HG03342 (cell line): ENCODE data around the gene CPTP.
"Not testable (repeated sequence)": the region's sequence is repeated elsewhere in the genome, so short reads cannot be mapped to it uniquely, and the experiment has no call there.

Experiments
- ATAC-seq: cut with Tn5 transposase; IDR thresholded peaks from one replicate; pipeline ENCODE4 v1.9.1; 2021; ENCODE audit warnings: mild to moderate bottlenecking, moderate library complexity; ENCODE audit not compliant: unreplicated experiment

The CPTP gene

GRCh38 chr1:1360506-1361169 is 36.0 kb downstream of the CPTP start:
- ATAC-seq: no peak

DNA sequence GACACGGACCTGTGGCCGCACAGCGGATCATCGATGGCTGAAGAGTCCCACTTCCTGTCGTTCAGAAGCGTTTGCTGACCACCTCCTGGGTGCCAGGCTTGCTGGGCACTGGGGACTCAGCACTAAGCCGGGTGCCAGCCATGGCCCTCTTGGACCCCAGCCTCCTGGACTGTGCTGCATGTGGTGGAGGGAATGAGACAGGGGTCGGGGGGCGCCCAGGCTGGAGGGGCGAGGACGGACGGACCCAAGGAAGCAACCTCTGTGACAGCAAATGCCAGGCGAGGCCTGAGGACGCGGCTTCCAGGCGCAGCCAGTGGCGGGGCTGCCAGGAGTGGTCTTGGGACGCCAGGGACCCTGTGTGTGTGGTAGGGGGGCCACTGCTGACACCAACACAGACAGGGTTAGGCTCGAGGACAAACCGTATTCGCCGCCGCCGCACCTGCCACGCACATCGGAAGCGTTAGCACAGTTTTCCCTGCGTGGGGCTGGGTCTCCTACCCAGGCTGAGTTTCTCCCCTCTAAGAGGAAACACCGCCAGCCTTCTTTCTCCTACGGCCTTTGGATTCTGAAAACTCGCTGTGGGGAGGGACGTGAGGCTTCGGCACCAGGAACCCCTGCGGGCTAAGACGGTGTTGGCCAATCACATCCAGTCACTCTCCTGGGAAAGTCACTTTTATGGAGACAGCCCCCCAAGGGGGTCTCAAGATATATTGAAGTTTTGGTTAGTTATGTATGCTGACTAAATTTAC is 36.8 kb downstream of the CPTP start:
- ATAC-seq: no peak

- no peak for ATAC-seq
These were observed 37.4 kb downstream of the CPTP start for GRCh38 chr1:1361982-1362423.

- ATAC-seq: no peak
These were observed 39.7 kb downstream of the CPTP start for GRCh38 chr1:1364266-1364665.

DNA sequence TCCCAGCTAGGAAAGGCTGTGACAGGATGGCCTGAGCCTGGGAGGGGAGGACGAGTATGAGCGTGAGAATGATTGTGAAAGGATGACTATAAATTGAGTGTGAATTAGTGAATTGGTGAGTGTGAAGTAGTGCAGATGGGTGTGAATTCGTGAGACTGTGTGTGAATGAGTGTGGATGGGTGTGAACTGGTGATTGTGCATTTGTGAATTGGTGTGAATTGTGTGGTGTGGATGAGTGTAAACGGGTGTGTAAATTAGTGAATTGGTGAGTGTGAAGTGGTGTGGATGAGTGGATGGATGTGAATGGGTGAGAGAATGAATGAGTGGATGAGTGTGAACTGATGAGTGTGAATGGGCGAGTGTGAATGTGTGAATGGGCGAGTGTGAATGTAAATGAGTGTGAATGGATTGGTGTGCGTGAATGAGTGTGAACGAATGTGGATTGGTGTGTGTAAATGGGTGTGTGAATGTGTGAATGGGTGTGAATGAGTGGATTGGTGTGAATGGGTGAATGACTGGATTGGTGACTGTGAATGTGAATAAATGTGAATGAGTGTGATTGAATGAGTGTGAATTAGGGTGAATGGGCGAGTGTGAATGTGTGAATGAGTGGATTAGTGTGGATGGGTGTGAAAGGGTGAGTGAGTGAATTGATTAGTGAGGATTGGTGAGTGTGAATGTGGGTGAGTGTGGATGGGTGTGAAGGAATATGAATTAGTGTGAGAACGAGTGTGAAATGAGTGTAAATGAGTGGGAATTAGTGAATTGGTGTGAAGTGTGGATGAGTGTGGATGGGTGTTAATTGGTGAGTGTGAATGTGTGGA is 41.5 kb downstream of the CPTP start:
- no peak for ATAC-seq

DNA sequence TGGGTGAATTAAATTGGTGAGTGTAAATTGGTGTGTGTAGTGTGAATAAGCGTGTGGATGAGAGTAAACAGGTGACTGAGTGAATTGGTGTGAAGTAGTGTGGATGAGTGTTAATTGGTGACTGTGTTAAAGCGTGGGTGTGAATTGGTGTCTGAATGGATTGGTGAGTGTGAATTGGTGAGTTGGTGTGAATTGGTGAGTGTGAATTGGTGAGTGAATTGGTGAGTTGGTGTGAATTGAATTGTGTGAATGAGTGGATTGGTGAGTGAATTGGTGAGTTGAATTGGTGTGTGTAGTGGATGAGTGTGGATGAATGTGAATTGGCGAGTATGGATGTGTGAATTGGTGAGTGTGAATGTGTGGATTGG is 42.1 kb downstream of the CPTP start:
- ATAC-seq: no peak

DNA sequence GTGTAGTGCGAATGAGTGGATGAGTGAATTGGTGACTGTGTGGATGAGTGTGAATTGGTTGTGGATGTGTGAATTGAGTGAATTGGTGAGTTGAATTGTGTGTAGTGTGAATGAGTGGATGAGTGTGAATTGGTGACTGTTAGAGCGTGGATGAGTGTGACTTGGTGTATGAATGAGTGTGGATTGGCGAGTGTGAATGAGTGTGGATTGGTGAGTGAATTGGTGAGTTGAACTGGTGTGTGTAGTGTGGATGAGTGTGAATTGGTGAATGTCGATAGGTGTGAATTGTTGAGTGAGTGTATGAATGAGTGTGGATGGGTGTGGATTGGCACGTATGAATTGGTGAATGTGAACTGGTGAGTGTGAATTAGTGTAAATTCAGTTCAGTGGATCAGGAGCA is 42.7 kb downstream of the CPTP start:
- ATAC-seq: no peak

GRCh38 chr1:1370094-1370493 is 45.5 kb downstream of the CPTP start:
- not testable (repeated sequence) for ATAC-seq

DNA sequence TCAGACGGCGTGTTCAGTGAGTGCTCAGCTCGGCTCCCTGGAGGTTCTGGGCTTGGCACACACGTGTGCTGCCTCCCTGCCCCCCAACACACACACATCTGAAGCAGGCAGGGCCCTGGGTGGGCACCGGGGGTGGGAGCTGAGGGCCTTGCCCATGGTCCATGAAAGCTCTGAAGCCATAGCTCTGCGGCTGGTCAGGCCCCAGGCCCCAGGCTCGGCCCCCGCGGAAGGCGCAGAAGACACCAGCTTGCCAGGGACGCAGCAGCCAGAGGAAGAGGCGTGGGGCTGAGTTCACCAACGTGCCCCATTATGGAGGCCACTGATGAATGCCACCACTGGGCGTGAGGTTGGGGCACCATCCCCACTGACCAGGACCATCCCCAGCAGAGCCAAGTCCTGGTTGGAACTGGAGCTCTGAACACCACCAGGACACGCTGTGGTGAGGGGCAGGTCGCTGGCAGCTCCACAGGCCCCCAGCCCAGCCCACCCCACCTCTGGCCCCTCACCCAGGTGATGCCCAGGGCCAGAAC is 46.2 kb downstream of the CPTP start:
- no peak for ATAC-seq

GRCh38 chr1:1371364-1371745 is 46.8 kb downstream of the CPTP start:
- ATAC-seq: no peak

GRCh38 chr1:1371746-1372711 is 47.4 kb downstream of the CPTP start:
- no peak for ATAC-seq

DNA sequence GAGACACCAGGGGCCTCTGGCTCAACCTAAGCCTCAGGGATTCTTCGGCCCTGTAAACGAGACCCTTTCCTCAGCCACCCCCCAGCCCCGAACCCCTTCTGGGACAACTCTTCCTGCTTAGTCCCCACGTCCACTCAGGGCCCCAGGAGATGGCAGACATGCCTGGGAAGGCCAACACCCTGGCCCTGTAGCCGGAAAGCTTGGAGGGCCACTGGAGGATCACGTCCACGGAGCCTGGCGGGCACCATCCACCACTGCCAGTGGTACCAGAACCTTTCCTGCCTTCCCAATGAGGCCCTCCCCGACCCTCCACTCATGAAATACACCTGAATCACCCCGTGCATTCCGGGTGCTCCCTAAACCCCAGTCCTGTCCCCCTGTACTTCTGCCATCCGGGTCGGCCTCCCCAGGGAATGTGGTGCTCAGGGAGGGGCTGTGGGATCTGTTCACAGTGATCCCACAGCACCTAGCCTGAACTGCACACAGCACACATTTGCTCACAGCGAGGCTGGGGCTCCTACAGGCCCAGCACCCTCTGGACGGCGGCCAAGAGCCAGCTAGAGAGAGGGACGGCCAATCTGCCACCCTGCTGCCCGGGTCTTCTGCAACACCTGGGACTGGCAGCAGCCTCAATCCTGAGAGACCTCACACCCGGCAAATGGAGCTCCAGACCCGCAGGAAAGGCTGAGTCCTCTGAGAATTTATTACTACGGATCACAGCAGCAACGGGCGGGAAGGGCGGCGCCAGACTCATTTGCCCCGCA is 48.6 kb downstream of the CPTP start:
- ATAC-seq: no peak

DNA sequence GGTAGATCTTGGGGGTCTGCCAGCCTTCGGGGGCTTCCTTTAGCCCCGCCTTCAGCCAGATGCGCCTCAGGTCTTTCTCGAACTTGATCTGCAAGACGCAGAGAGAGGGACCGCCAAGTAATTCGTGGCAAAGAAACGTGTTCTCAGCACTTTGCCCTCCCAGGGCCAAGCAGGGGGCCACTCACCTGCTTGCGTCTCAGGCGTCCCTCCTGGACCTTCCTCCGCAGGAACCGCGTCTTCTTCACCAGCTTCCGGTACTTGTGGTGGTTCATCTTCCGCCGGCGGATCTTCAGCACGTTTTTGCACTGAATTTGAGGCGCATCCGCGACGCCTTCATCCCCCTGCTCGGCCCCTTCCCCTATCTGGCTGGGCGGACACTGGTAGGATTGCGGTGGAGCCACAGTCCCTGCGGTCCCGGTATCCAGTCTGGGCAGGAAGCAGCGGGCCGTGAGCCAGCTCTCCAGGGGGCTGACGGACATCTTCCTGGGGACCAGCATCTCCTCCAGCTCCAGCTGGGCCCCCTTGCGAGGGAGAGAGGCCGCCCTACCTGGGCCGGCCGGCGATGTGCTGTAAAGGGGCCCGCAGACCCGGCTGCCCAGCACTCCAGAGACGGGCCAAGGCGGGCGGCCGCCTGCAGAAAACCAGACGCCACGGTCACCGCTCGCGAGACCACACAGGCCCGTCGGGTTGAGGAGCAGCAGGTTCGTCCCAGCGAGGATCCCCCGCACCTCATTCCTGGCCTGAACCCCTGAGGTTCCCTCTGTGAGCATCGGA is 49.4 kb downstream of the CPTP start:
- ATAC-seq: no peak

- peak; percentile 12 for ATAC-seq
These were observed 50.0 kb downstream of the CPTP start for GRCh38 chr1:1374589-1374928.

DNA sequence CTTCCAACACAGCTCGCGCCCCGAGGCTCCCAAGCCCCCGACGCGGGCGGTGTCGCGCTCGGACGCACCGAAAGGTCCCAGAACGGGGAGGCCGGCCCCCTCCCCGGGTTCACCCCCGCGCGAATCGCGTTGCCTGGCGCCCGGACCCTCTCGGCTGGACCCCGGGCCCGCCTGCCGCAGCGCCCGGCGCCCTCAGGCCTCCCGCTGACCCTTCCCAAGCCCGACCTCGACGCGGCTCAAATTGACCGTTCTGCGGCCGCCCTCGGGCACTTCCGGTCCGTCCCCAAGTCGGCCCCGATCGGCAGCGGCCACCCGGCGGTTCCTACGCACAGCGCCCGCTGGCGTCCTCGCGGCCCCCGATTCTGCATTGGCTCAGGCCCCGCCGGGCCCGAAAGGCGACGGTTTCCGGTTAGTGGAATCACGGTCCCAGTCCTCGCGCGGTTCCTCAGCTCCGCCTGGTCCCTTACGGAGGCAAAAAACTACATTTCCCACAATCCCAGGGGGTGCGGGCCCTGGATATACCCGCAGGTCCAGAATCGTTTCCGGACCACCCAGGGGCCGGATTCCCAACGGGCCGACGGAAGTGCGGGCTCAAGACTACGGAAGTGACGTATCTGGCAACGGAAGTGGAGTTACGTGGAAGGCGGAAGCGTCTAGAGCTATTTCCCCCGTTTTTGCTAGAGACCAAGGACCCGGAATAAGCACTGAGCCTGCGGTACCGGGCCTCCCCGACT is 50.5 kb downstream of the CPTP start, which contains the start of gene AURKAIP1:
TSS of gene AURKAIP1 (minus strand) at position 279 of the 734 bp plus-strand sequence. CDS start 451 bp downstream, outside the sequence.
- ATAC-seq: peak; percentile 86

GRCh38 chr1:1376551-1377226 is 52.1 kb downstream of the CPTP start:
- no peak for ATAC-seq

DNA sequence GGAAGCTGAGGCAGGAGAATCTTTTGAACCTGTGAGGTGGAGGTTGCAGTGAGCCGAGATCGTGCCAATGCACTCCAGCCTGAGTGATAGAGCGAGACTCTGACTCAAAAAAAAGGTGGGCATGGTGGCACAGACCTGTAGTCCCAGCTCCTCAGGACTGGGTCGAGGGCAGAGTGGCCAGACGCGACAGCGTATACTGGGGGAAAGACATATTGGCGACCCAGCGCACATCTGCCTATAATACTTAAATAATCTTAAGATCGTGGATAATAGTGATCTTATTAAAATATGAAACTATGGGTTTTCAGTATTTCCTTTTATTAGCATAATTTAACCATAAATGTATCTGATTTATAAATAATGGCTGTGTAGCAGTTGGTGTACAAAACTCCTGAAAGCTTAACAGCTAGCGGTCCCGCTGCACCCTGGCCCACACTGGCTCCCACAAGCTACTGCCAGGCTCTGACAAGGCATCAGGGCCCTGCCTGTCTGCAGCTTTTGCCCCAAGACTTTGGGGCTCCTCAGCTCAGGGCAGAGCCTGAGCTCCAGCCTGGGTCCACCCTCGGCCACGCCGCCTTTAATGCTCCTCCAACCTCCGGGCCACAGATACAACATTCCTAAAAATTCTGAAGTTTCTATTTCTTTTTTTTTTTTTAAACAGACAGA is 53.1 kb downstream of the CPTP start:
- no peak for ATAC-seq
